Gastrocnemius medialis (tissue), 4 donors: ENCODE measurements around the gene KIT.

Experiments used
- CTCF ChIP-seq, 5 experiments: fragments of 450-650 bp in 3 of 5; fragments of 200-600 bp in 2 of 5; sonication (generic) in 2 of 5; IDR thresholded peaks in 4 of 5; conservative IDR thresholded peaks in 1 of 5; 1 replicate in 4 of 5; 2 replicates in 1 of 5; pipeline ENCODE4 v1.5.1; 2016 to 2019; ENCODE audit warnings: antibody characterized with exemption in 5 of 5, mild to moderate bottlenecking in 3 of 5, moderate library complexity in 3 of 5
- POLR2A ChIP-seq, 2 donors: fragments of 450-650 bp; IDR thresholded peaks; one replicate each; pipeline ENCODE4 v1.6.1; 2017; ENCODE audit warnings: antibody characterized with exemption in 2 of 2, mild to moderate bottlenecking in 2 of 2, moderate library complexity in 2 of 2

- no peak for TF ChIP-seq CTCF (IDR thresholded peaks at IDR 0.05 in 4 of 5, conservative IDR thresholded peaks at IDR 0.05 in 1 of 5)
- no peak for TF ChIP-seq POLR2A (IDR thresholded peaks at IDR 0.05)
Measured at GRCh38 chr4:54632537-54632936, 25.2 kb upstream of the KIT start.
